Measurements from ENCODE around the gene CD36.

Gene CD36

GRCh38 chr7:80703272-80703671, 64.8 kb downstream of the CD36 start:
- DNase-seq (ENCODE audit: low read depth in 2 of 2), result no peak

GRCh38 chr7:80705130-80705781, 66.8 kb downstream of the CD36 start:
- no peak for DNase-seq (ENCODE audit: low read depth in 2 of 2)

GRCh38 chr7:80707318-80707717, 68.9 kb downstream of the CD36 start:
- no peak for DNase-seq (ENCODE audit: low read depth in 2 of 2)

- DNase-seq (ENCODE audit: low read depth in 2 of 2), result no peak
Observed at GRCh38 chr7:80708123-80708522, 69.7 kb downstream of the CD36 start.

- no peak for DNase-seq (ENCODE audit: low read depth in 2 of 2)
Observed at GRCh38 chr7:80711531-80711930, 73.1 kb downstream of the CD36 start.

GRCh38 chr7:80719261-80719660, 80.8 kb downstream of the CD36 start:
- no peak for DNase-seq (ENCODE audit: low read depth in 2 of 2)

GRCh38 chr7:80720146-80720545, 81.7 kb downstream of the CD36 start:
- DNase-seq (ENCODE audit: low read depth in 2 of 2), result no peak

- no peak for DNase-seq (ENCODE audit: low read depth in 2 of 2)
Observed at GRCh38 chr7:80721883-80722615, 83.6 kb downstream of the CD36 start.

GRCh38 chr7:80722616-80723195, 84.3 kb downstream of the CD36 start:
- DNase-seq (ENCODE audit: low read depth in 2 of 2), result no peak

GRCh38 chr7:80724249-80724871, 85.9 kb downstream of the CD36 start:
- DNase-seq (ENCODE audit: low read depth in 2 of 2), result no peak

- no peak for DNase-seq (ENCODE audit: low read depth in 2 of 2)
Observed at GRCh38 chr7:80725181-80725611, 86.8 kb downstream of the CD36 start.

Measured in stimulated activated CD4-positive, alpha-beta T cell treated with anti-CD3 and anti-CD28 coated beads, Interleukin-15, amount 100 ng/mL, for 48 hours (primary cell).